Dendritic cell treated with granulocyte-macrophage colony-stimulating factor and Interleukin-4, amounts not matched to agents 40 ng/mL and 50 ng/mL, for 4 days (primary cell): ENCODE data around the gene DHRS13.
"Not testable (repeated sequence)": the region's sequence is repeated elsewhere in the genome, so short reads cannot be mapped to it uniquely, and the experiment has no call there.

ENCODE experiments used
- H3K27ac Mint-ChIP-seq: one replicate; pipeline ENCODE4 v1.8.0; 2022; ENCODE audit warnings: mild to moderate bottlenecking, mixed read lengths
- H3K27me3 Mint-ChIP-seq: one replicate; pipeline ENCODE4 v1.8.0; 2022; ENCODE audit warnings: mild to moderate bottlenecking, mixed read lengths
- H3K36me3 Mint-ChIP-seq: one replicate; pipeline ENCODE4 v1.8.0; 2022; ENCODE audit warnings: low read depth, mixed read lengths
- H3K4me1 Mint-ChIP-seq: one replicate; pipeline ENCODE4 v1.8.0; 2022; ENCODE audit warnings: low read depth, mixed read lengths
- H3K4me3 Mint-ChIP-seq: one replicate; pipeline ENCODE4 v1.8.0; 2022; ENCODE audit warnings: mild to moderate bottlenecking, moderate library complexity, mixed read lengths
- H3K9me3 Mint-ChIP-seq: one replicate; pipeline ENCODE4 v1.8.0; 2022; ENCODE audit warnings: mixed read lengths
- intact Hi-C: fragments of 100-400 bp; cut with micrococcal nuclease; formaldehyde crosslinking; loops from one replicate; pipeline ENCODE4 v1.15.0; 2022

The DHRS13 gene

DNA sequence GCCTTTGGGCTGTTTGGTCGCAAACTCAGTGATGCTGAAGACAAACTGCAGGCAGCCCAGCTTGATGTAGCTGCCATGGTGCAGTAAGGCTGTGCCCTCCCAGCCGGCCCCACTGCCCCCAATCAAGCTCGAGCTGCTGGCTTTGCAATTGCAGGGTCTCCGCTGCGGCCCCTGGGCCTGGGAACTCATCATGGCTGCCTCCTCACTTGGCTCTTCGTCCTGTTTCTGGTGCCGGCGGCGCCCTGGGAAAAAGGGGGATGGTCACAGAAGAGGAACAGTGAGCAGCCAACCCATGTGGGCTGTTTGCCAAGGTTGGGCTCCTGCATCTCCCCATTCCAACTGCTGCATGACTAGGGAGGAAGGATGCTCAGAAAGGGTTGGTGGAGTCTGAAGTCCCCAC, 3.4 kb upstream of the DHRS13 start:
- peaks cover 2% of the 10 kb centered on the region for H3K27me3 Mint-ChIP-seq
- H3K27ac Mint-ChIP-seq: no peak overlapping the region
- no peaks in the 10 kb centered on the region for H3K9me3 Mint-ChIP-seq
- peaks cover 36% of the 10 kb centered on the region for H3K4me1 Mint-ChIP-seq
- H3K36me3 Mint-ChIP-seq: peaks cover 62% of the 10 kb centered on the region
- H3K4me3 Mint-ChIP-seq: no peak overlapping the region
- intact Hi-C loops: no loop called here

DNA sequence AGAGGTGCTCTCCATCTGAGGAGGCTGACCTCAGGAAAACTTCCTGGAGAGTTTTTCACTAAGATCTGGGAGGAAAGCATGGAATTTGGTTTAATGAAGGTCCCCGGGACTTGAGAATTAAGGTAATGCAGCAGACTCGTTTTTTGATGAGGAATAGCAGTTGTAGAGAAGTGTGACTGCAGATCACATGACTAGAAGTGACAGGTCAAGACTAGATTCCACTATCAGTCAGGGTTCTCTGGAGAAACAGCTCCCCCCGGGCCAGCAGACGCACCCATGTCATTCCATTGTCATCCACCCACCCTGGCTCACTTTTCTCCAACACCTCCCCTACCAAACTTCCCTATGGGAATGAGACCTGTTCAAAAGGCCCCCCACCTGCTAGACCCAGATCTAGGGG, 1.9 kb upstream of the DHRS13 start:
- peaks cover 54% of the 10 kb centered on the region for H3K36me3 Mint-ChIP-seq
- H3K4me1 Mint-ChIP-seq: peaks cover 44% of the 10 kb centered on the region
- H3K27ac Mint-ChIP-seq: no peak overlapping the region
- H3K9me3 Mint-ChIP-seq: no peaks in the 10 kb centered on the region
- H3K27me3 Mint-ChIP-seq: peaks cover 2% of the 10 kb centered on the region
- intact Hi-C loops: no loop called here
- no peak overlapping the region for H3K4me3 Mint-ChIP-seq

DNA sequence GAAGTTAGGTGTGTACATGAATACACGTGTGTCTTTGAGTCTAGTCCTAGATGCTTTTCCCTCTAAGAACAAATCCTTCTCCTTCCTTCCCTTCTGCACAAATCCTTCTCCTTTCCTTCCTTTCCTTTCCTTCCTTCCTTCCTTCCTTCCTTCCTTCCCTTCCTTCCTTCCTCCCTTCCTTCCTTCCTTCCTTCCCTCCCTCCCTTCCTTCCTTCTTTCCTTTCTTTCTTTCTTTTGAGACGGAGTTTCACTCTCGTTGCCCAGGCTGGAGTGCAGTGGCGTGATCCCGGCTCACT, 615 bp upstream of the DHRS13 start:
- peaks cover 41% of the 10 kb centered on the region for H3K36me3 Mint-ChIP-seq
- H3K27ac Mint-ChIP-seq, H3K27me3 Mint-ChIP-seq, H3K4me3 Mint-ChIP-seq, H3K9me3 Mint-ChIP-seq: not testable (repeated sequence)
- peaks cover 56% of the 10 kb centered on the region for H3K4me1 Mint-ChIP-seq
- intact Hi-C loops: loop anchor here (2.0 kb wide), 1 partner anchor 49 kb away; the partner anchor contains the start of gene ERAL1

DNA sequence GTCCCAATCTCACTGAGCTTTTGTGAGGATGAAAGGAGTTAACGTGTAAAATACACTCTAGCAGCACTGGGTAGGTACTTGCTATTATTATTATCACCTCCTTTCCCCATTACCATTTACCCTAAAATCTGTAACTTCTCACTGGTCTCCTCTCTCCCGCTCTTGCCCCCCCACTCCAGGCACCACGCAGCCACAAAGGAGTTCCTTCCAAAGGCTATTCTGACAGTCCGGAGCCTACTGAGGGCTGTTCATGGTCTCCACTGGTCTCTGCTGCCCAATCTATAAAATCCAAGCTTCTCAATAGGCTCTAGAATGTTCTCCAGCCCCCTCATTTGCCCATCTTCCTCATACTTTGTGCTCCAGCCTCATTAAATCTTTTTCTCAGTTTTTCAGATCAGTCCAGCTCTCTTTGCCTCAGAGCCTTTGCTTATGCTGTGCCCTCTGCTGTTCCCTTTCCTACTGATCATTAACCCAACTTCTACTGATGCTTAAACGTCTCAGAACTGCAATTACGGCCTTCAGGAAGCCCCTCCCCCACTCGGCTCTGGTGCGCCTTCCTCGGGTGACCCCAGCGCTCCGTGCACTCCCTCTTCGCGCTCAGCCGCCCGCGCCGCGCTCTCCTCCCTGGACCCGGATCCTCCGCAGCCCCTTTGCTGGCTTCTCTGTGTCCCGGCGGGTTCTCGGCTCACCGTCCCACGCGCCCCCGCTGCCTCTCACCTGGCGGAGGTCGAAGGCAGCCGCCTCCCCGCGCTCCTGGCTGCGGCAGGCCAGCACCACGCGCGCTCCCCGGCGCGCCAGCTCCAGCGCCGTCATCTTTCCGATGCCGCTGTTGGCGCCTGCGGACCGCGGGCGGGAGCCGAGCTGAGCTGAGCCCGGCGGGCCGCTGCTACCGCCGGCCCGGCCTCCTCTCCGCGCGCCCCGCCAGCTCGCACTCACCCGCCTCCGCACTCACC, 737 bp downstream of the DHRS13 start:
- Mint-ChIP-seq H3K27ac (peak overlapping the region; percentile 22), H3K9me3 (no peaks in the 10 kb centered on the region), H3K4me1 (peaks cover 59% of the 10 kb centered on the region), H3K36me3 (peaks cover 34% of the 10 kb centered on the region), H3K27me3 (peaks cover 2% of the 10 kb centered on the region), H3K4me3 (peak overlapping the region; percentile 74)
- intact Hi-C loops: loop anchor here (2.0 kb wide), 1 partner anchor 47 kb away; the partner anchor contains the start of gene ERAL1

DNA sequence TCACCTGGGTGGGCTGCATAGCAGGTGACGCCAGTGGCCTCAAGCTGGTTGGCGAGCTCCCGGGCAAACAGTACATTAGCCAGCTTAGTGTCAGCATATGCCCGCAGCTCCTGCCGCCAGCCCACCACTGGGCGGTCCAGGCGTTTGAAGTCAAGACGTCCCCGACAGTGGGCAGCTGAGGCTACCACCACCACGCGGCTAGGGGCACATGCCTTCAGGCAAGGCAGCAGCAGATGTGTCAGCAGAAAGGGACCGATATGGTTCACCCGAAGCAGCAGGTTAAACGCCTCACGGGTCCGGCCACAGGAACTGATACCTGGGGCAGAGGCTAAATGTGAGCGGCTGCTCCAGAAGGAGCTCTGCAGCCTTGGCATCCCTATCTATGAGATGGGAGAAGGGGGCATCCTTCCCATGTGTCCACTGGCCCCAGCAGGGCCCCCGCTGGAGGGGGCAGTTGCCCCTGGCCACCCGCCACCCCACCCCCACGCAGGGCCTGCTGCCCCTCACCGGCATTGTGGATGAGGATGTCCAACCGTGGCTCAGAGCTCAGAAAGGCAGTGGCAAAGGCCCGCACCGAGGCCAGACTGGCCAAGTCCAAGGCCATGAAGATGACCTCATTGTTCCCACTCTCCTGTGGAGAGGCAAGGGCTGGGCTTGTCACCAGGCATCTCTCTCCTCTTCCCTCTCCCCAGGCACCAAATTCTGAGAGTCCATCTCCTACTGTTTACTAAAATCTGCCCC, 1.7 kb downstream of the DHRS13 start:
- H3K27ac Mint-ChIP-seq: no peak overlapping the region
- H3K4me1 Mint-ChIP-seq: peaks cover 60% of the 10 kb centered on the region
- no peak overlapping the region for H3K4me3 Mint-ChIP-seq

DNA sequence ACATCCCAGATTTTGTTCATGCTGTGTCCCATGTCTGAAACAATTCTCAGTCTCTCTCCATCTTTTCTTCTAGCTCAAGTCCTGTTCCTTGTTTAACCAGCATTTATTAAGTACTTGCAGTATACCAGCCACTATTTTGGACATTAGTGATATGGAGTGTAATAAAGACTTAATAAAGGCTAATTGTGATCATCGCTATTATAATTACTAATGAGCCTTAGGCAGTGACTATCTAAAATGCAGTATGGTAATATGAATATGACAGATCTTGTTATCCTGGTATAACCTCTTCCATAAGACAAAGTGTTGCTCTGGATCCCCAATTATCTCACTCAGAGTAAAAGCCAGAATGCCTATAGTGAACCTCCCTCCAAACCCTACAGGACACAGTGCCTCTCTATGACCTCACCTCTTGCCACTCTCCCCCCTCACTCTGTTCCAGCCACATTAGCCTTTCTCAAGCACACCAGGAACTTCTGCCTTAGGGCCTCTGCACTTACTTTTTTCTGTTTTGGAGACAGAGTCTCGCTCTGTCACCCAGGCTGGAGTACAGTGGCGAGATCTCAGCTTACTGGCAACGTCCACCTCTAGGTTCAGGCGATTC, 3.6 kb downstream of the DHRS13 start:
- H3K4me1 Mint-ChIP-seq: peaks cover 67% of the 10 kb centered on the region
- H3K27ac Mint-ChIP-seq: peak overlapping the region; percentile 15
- H3K9me3 Mint-ChIP-seq: no peaks in the 10 kb centered on the region
- H3K4me3 Mint-ChIP-seq: no peak overlapping the region
- intact Hi-C loops: no loop called here
- peaks cover 24% of the 10 kb centered on the region for H3K36me3 Mint-ChIP-seq
- H3K27me3 Mint-ChIP-seq: peaks cover 2% of the 10 kb centered on the region

More for the DNA sequence above, 1.7 kb downstream of the DHRS13 start:
- peaks cover 29% of the 10 kb centered on the region for H3K36me3 Mint-ChIP-seq
- intact Hi-C loops: no loop called here
- H3K27me3 Mint-ChIP-seq: peaks cover 2% of the 10 kb centered on the region
- no peaks in the 10 kb centered on the region for H3K9me3 Mint-ChIP-seq

DNA sequence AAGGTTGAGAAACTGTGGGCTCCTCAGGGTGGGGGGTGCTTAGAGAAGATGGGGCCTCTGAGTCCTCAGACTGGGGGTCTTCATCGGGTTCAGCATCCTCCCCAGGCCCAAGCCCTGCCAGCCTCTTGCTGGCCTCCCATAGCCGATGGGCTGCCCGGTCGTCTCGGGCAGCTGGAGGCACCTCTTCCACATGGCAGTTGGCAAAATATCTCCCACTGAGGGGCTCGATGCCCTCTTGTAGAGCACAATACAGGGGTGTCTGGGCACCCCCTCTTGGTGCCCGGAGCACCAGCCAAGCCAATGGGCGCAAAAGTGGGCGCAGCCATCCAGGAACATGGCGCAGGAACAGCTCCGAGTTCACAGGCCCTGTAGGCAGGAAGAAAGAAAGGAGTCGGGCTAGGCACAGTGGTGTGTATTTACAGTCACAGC, 4.3 kb downstream of the DHRS13 start:
- H3K4me1 Mint-ChIP-seq: peaks cover 73% of the 10 kb centered on the region
- peak overlapping the region; percentile 97 for H3K27ac Mint-ChIP-seq
- peaks cover 24% of the 10 kb centered on the region for H3K36me3 Mint-ChIP-seq
- peaks cover 2% of the 10 kb centered on the region for H3K27me3 Mint-ChIP-seq
- H3K9me3 Mint-ChIP-seq: no peaks in the 10 kb centered on the region
- no peak overlapping the region for H3K4me3 Mint-ChIP-seq
- intact Hi-C loops: no loop called here

DNA sequence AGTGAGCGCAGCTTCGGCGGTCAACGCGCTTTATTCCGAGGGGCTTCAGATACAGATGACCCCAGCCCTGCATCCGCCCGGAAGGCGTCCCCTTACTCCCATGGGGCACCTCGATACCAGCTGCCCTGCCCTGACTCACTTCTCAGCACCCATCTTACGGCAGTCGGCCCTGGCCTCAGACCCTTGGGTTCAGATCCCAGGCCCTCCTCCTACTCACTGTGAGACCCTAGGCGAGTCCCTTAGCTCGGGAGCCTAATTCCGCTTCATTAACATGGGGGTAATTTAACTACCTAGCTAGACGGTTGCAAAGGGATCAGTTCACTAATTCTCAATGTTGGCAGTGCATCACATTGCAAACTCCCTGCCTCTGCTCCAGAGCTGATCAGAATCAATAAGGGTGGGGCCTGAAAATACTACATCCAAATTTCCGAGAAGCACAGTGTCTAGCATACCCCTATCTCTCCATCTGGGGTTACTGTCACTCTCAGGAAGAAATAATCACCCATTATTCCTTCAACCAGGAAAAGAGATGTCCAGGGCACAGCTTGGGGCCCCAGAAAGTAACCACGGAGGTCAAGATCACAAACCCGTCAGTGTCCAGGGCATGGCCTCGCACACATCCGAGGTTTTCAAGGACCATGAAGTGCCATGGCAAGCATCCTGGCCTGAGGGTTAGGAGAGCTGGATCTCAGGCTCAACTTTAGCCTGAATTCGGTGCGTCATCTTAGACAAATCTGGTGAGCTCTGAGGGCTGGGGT, 4.9 kb downstream of the DHRS13 start:
- Mint-ChIP-seq H3K4me3 (peak overlapping the region; percentile 94), H3K36me3 (peaks cover 29% of the 10 kb centered on the region), H3K4me1 (peaks cover 73% of the 10 kb centered on the region), H3K9me3 (no peaks in the 10 kb centered on the region), H3K27me3 (peaks cover 2% of the 10 kb centered on the region), H3K27ac (peak overlapping the region; percentile 97)
- intact Hi-C loops: no loop called here

DNA sequence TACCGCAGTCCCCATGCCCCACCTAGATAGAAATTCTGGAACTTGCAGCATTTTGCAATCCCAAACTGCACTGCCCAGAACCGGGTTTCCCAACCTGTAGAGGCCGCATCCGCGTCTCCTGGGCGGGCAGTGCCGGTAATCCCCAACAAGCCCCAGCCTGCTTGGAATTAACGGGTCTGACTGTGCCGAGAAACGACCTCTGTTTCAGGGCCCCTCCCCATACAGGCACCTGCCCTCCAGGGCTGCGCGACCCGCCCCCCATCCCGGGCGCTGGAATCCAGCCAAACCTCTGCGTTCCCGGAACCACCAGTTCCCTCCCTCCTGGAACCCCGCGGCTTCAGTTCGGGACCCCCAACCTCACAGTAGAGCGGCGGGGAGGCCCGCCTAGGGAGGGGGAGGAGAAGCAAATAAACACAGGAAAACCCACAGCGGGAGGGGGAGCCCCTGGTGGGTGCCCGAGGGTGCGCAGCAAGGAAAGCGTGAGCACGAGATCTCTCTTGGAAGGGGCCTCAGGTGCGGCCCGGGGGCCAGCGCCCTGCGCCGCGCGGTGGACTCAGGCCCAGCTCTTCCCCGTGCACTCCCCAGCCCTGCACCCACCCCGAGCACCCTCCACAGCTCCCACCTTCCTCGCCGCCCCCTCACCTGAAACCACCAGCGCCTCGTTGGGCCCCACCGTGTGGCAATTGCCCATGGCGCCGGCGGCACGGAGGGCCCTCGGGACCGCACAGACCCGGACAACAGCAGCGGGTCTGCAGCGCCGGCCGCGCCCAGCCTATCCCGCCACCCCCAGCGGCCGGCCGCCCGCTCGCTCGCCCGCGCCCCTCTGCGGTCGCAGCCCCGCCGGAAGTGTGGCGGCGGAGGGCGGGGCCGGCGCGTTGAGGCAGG, 5.8 kb downstream of the DHRS13 start, which contains the start of gene FLOT2:
Gene FLOT2, minus strand, starts transcription at position 850 of the 885 bp plus-strand sequence. Its CDS starts 159 bp downstream, at position 691.
- Mint-ChIP-seq H3K36me3 (peaks cover 37% of the 10 kb centered on the region), H3K4me1 (peaks cover 72% of the 10 kb centered on the region), H3K4me3 (peak within 1 kb of the TSS; percentile 94), H3K9me3 (no peaks in the 10 kb centered on the region), H3K27ac (peak within 1 kb of the TSS; percentile 97), H3K27me3 (peaks cover 2% of the 10 kb centered on the region)
- intact Hi-C loops: no loop called here

DNA sequence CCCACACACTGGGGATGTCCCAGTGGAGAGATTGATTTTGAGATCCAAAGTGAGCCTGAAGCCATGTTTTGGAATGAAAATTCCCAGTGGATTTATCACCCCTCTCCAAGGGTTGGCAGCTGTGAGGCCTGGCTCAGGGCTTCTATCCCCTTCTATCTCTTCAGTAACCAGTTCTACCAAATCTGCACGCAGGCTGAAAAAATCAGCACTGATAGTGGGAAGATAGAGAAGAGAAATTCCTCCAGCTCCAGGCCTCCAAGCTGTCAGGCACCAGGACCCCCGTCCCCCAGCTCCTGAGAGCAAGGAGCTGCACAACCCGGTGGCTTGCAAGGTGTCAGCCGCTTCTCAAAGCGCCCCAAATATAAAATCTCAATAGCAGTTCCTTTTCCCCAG, 6.4 kb downstream of the DHRS13 start:
- Mint-ChIP-seq H3K27me3 (no peaks in the 10 kb centered on the region), H3K4me1 (peaks cover 72% of the 10 kb centered on the region), H3K9me3 (no peaks in the 10 kb centered on the region), H3K36me3 (peaks cover 43% of the 10 kb centered on the region), H3K4me3 (peak overlapping the region; percentile 94), H3K27ac (peak overlapping the region; percentile 97)
- intact Hi-C loops: no loop called here

DNA sequence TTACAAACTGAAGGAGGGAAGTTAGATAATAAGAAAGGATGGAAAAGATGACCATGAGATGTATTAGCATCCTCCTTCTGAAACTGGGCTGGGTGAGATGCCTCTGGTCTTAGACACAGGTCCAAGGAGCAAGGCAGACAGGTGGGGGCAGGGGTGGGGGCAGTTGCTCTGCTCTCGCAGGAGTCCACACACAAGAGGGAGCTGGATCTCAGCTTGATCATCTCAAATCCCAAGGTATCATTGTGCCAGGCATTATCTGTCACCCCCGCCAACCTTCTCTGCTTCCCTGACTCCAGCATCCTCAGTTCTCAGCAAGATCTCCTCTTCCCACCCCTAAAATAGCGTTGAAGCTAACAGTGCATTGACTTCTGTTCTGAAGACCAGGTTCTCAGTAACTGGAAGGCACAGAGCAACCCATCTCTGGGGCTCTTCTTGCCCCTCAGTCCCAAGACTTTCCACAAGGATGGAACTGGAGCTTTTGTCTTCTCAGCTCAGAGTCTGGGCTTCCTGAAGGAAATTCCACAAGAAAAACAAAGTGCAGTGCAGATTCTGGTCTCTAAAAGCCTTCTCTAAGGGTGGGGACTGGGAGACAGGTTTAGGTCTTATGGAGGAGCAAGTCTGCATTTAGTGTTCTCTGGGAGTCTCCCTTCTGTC, 7.0 kb downstream of the DHRS13 start:
- peaks cover 49% of the 10 kb centered on the region for H3K36me3 Mint-ChIP-seq
- H3K9me3 Mint-ChIP-seq: no peaks in the 10 kb centered on the region
- H3K4me1 Mint-ChIP-seq: peaks cover 72% of the 10 kb centered on the region
- intact Hi-C loops: no loop called here
- no peaks in the 10 kb centered on the region for H3K27me3 Mint-ChIP-seq
- peak overlapping the region; percentile 97 for H3K27ac Mint-ChIP-seq
- peak overlapping the region; percentile 94 for H3K4me3 Mint-ChIP-seq
